ENCODE data around the gene SLC24A3. TPM values are rescaled to one million over a fixed set of nuclear protein-coding genes. Genes with fewer than 3 reads are reported as not detected.

The SLC24A3 gene
- total RNA-seq, 1 donor from 2014 or later: 0.08 TPM

DNA sequence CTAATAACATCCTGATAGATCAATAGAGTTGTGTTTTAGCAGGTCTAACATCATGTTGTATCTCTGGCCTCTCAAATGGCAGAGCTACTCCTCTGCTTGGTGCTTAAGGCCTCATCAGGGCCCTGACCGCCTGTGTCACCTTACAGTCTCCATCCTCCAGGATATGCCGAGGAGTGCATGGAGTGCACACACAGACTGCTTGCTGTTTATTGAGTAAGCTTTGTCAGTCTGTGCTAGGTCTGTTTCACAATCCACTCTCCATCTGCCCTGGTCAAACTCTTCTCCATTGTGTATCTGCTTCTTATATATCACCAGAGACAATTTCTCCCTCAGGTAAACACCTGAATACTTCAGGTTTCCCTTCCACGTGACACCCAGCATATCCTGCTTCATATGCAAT is 136.1 kb downstream of the SLC24A3 start:
- Histone ChIP-seq H3K36me3 (ENCODE audit: control insufficient read depth, insufficient read depth, low read length) (no peaks in the 10 kb centered on the region), H3K4me3 (ENCODE audit: low read depth, low read length) (no peak overlapping the region), H3K27me3 (ENCODE audit: control insufficient read depth, insufficient read depth, low read length) (no peaks in the 10 kb centered on the region)
- no peak for TF ChIP-seq CTCF (IDR thresholded peaks at IDR 0.05; ENCODE audit: insufficient read depth, low read length, poor library complexity, severe bottlenecking)
- DNase-seq (ENCODE audit: low read depth): no peak

- DNase-seq (ENCODE audit: low read depth): no peak
- no peak for TF ChIP-seq CTCF (IDR thresholded peaks at IDR 0.05; ENCODE audit: insufficient read depth, low read length, poor library complexity, severe bottlenecking)
- Histone ChIP-seq H3K4me3 (ENCODE audit: low read depth, low read length) (no peak overlapping the region), H3K36me3 (ENCODE audit: control insufficient read depth, insufficient read depth, low read length) (no peaks in the 10 kb centered on the region), H3K27me3 (ENCODE audit: control insufficient read depth, insufficient read depth, low read length) (no peaks in the 10 kb centered on the region)
These were observed 137.4 kb downstream of the SLC24A3 start for GRCh38 chr20:19349879-19350278.

DNA sequence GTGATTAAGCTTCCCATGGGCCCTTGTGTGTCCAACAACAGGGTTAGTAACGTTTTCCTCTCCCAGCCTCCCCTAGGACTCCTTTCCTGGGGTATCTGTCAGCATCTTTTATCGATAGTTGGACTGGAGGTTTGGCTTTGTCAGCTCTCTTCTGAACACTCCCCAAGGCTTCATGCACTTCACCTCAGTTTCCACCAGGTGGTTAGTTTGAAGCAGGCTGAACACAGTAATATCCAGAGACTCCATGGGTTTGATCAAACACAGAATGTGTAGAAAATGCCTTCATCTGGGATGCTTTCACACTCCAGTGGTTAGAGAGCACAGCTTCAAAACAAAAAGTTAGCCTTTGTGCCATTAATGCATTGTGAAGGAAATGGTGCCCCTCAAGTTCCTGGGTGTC is 139.1 kb downstream of the SLC24A3 start:
- Histone ChIP-seq H3K27me3 (ENCODE audit: control insufficient read depth, insufficient read depth, low read length) (no peaks in the 10 kb centered on the region), H3K4me3 (ENCODE audit: low read depth, low read length) (no peak overlapping the region), H3K36me3 (ENCODE audit: control insufficient read depth, insufficient read depth, low read length) (no peaks in the 10 kb centered on the region)
- DNase-seq (ENCODE audit: low read depth): no peak
- no peak for TF ChIP-seq CTCF (IDR thresholded peaks at IDR 0.05; ENCODE audit: insufficient read depth, low read length, poor library complexity, severe bottlenecking)

GRCh38 chr20:19354950-19355349 is 142.5 kb downstream of the SLC24A3 start:
- Histone ChIP-seq H3K27me3 (ENCODE audit: control insufficient read depth, insufficient read depth, low read length) (no peaks in the 10 kb centered on the region), H3K4me3 (ENCODE audit: low read depth, low read length) (no peak overlapping the region), H3K36me3 (ENCODE audit: control insufficient read depth, insufficient read depth, low read length) (no peaks in the 10 kb centered on the region)
- no peak for DNase-seq (ENCODE audit: low read depth)
- TF ChIP-seq CTCF (IDR thresholded peaks at IDR 0.05; ENCODE audit: insufficient read depth, low read length, poor library complexity, severe bottlenecking): no peak

DNA sequence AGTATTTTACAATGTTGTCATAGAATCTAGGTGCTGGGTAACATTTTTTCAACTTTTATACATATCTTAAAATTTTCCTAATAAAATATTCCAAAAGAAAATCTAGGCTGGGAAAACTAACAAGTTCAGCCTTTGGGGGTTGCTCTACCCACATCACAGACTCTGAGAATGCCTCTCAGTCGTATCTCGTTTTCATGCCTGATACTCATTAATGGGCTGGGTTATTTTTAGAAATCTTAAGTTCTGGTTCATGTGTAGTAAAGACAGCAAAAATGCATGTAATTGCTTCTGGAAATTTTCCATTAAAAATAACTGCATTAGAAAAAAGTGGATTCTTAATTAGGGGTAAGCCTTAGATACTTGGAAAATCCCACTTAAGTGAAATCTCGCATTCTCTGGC is 149.3 kb downstream of the SLC24A3 start:
- Histone ChIP-seq H3K27me3 (ENCODE audit: control insufficient read depth, insufficient read depth, low read length) (no peaks in the 10 kb centered on the region), H3K36me3 (ENCODE audit: control insufficient read depth, insufficient read depth, low read length) (no peaks in the 10 kb centered on the region), H3K4me3 (ENCODE audit: low read depth, low read length) (no peak overlapping the region)
- TF ChIP-seq CTCF (IDR thresholded peaks at IDR 0.05; ENCODE audit: insufficient read depth, low read length, poor library complexity, severe bottlenecking): no peak
- DNase-seq (ENCODE audit: low read depth): no peak

- Histone ChIP-seq H3K4me3 (ENCODE audit: low read depth, low read length) (no peak overlapping the region), H3K27me3 (ENCODE audit: control insufficient read depth, insufficient read depth, low read length) (no peaks in the 10 kb centered on the region), H3K36me3 (ENCODE audit: control insufficient read depth, insufficient read depth, low read length) (no peaks in the 10 kb centered on the region)
- DNase-seq (ENCODE audit: low read depth): no peak
- no peak for TF ChIP-seq CTCF (IDR thresholded peaks at IDR 0.05; ENCODE audit: insufficient read depth, low read length, poor library complexity, severe bottlenecking)
These were observed 151.0 kb downstream of the SLC24A3 start for GRCh38 chr20:19363476-19363875.
